IPS DF 19.7 (cell line): Measurements from ENCODE around the gene FKBP1B.
"Not testable (repeated sequence)": the region's sequence is repeated elsewhere in the genome, so short reads cannot be mapped to it uniquely, and the experiment has no call there.

Experiments used
- DNase-seq: peaks from one replicate; pipeline ENCODE4 v3.0.0-alpha.2; 2013; ENCODE audit warnings: low read depth, low spot score

The FKBP1B gene

GRCh38 chr2:24022324-24022974 is 27.1 kb upstream of the FKBP1B start:
- no peak for DNase-seq

GRCh38 chr2:24022975-24023575 is 26.5 kb upstream of the FKBP1B start:
- no peak for DNase-seq

GRCh38 chr2:24024018-24024417 is 25.5 kb upstream of the FKBP1B start:
- no peak for DNase-seq

GRCh38 chr2:24024996-24025663 is 24.4 kb upstream of the FKBP1B start:
- no peak for DNase-seq

GRCh38 chr2:24026233-24026632 is 23.3 kb upstream of the FKBP1B start:
- DNase-seq = peak; percentile 83

GRCh38 chr2:24038786-24039499 is 10.6 kb upstream of the FKBP1B start:
- DNase-seq = no peak

GRCh38 chr2:24040511-24040910 is 9.0 kb upstream of the FKBP1B start:
- no peak for DNase-seq

GRCh38 chr2:24043133-24043532 is 6.4 kb upstream of the FKBP1B start:
- DNase-seq = not testable (repeated sequence)

GRCh38 chr2:24045511-24046508 is 3.7 kb upstream of the FKBP1B start:
- DNase-seq = no peak

GRCh38 chr2:24046599-24046929 is 3.0 kb upstream of the FKBP1B start:
- no peak for DNase-seq

- peak; percentile 97 for DNase-seq
These were observed 2.4 kb upstream of the FKBP1B start, which contains the start of gene WDCP for GRCh38 chr2:24046930-24047702. Gene WDCP, minus strand, starts transcription at chr2:24047391. Its CDS starts 7,897 bp downstream, at chr2:24039494.

- DNase-seq = no peak
These were observed 1.9 kb upstream of the FKBP1B start for GRCh38 chr2:24047703-24048033.

GRCh38 chr2:24048769-24049484 is 614 bp upstream of the FKBP1B start:
- no peak for DNase-seq

- DNase-seq = no peak
These were observed 769 bp downstream of the FKBP1B start for GRCh38 chr2:24050041-24050979.

GRCh38 chr2:24051833-24052232 is 2.3 kb downstream of the FKBP1B start:
- DNase-seq = no peak

- DNase-seq = no peak
These were observed 3.4 kb downstream of the FKBP1B start for GRCh38 chr2:24052951-24053350.

- no peak for DNase-seq
These were observed 4.9 kb downstream of the FKBP1B start for GRCh38 chr2:24054366-24055010.

GRCh38 chr2:24055750-24056149 is 6.2 kb downstream of the FKBP1B start:
- no peak for DNase-seq
